GM12878 (cell line): ENCODE data around the gene LRSAM1. TPM values are rescaled to one million over a fixed set of nuclear protein-coding genes. Genes with fewer than 3 reads are reported as not detected.

Experiments
- ATAC-seq: fragments of 200-7000 bp; cut with Tn5 transposase; 3 replicates; pipeline ENCODE4 v1.9.1; 2020; ENCODE audit warnings: mild to moderate bottlenecking, moderate library complexity
- BruUV-seq: library from RNA; stranded (reverse); fragments of 400-500 nt; replicated peaks from 2 replicates; lab custom pipeline; 2021; lab: Mats Ljungman, UMichigan
- CTCF ChIA-PET: fragments of 300-600 bp; sonication (Branson Sonifier 250); formaldehyde crosslinking; extraction: SDS; loops from one replicate; lab custom pipeline; 2021; ENCODE audit warnings: inconsistent platforms; lab: Yijun Ruan, JAX
- POLR2A ChIA-PET: fragments of 350-600 bp; formaldehyde crosslinking; extraction: SDS; loops from one replicate; lab custom pipeline; 2021; ENCODE audit warnings: inconsistent platforms; lab: Charles Lee
- RAD21 ChIA-PET: fragments of 300-600 bp; sonication (Branson Sonifier 250); formaldehyde crosslinking; loops from one replicate; lab custom pipeline; 2023; ENCODE audit warnings: antibody characterized with exemption; ENCODE audit not compliant: unreplicated experiment; lab: Charles Lee
- SMC1A ChIA-PET: fragments of 300-600 bp; sonication (Branson Sonifier 250); formaldehyde crosslinking; loops from one replicate; lab custom pipeline; 2023; ENCODE audit not compliant: unreplicated experiment, uncharacterized antibody; lab: Charles Lee
- DNase-seq: peaks from one replicate; pipeline ENCODE4 v3.0.0-alpha.2; 2011; ENCODE audit warnings: low read depth, low spot score
- FAIRE-seq: peaks from 3 replicates; lab custom pipeline; 2011; peaks lifted over from hg19 to GRCh38; lab: Jason Lieb, UNC
- H2AFZ ChIP-seq: 2 replicates; pipeline ENCODE4 v1.6.0; 2011; ENCODE audit warnings: low read depth, low read length, control low read depth; ENCODE audit not compliant: control insufficient read depth
- H3K27ac ChIP-seq: 2 replicates; pipeline ENCODE4 v1.5.1; 2011; ENCODE audit warnings: control low read depth; ENCODE audit not compliant: control insufficient read depth, insufficient read depth
- H3K27me3 ChIP-seq, 2 experiments: replicated peaks in 1 of 2; 2 replicates each; pipeline versions ENCODE4 v1.6.0 to v1.6.1; 2011; ENCODE audit warnings: low read length in 1 of 2; ENCODE audit not compliant: control insufficient read depth in 2 of 2, insufficient read depth in 2 of 2
- H3K36me3 ChIP-seq, 2 experiments: 2 replicates each; pipeline ENCODE4 v1.5.1; 2011; ENCODE audit warnings: low read length in 1 of 2; ENCODE audit not compliant: control insufficient read depth in 2 of 2, insufficient read depth in 2 of 2
- H3K4me1 ChIP-seq: 2 replicates; pipeline ENCODE4 v1.6.1; 2011; ENCODE audit warnings: mild to moderate bottlenecking, low read length, moderate library complexity, mixed read lengths; ENCODE audit not compliant: control insufficient read depth, insufficient read depth
- H3K4me2 ChIP-seq: 2 replicates; pipeline ENCODE4 v1.6.0; 2011; ENCODE audit warnings: control low read depth; ENCODE audit not compliant: control insufficient read depth, insufficient read depth
- H3K4me3 ChIP-seq: fragments of 200-600 bp; sonication (generic); 2 replicates; pipeline ENCODE4 v1.5.1; 2016
- H3K79me2 ChIP-seq: 2 replicates; pipeline ENCODE4 v1.6.0; 2011; ENCODE audit warnings: low read length; ENCODE audit not compliant: control insufficient read depth, insufficient read depth
- H3K9ac ChIP-seq: 2 replicates; pipeline ENCODE4 v1.8.0; 2011; ENCODE audit warnings: low read length, control low read depth, mixed read lengths; ENCODE audit not compliant: control insufficient read depth, insufficient read depth
- H3K9me3 ChIP-seq: replicated peaks from 3 replicates; pipeline ENCODE4 v1.5.1; 2011; ENCODE audit warnings: mild to moderate bottlenecking, low read length; ENCODE audit not compliant: control insufficient read depth, insufficient read depth
- H4K20me1 ChIP-seq: 2 replicates; pipeline ENCODE4 v1.6.0; 2011; ENCODE audit not compliant: control insufficient read depth, insufficient read depth
- ATF7 ChIP-seq: fragments of 450-650 bp; IDR thresholded peaks from 2 replicates; pipeline ENCODE4 v1.6.1; 2016; ENCODE audit warnings: low read depth, mild to moderate bottlenecking
- BRCA1 ChIP-seq: IDR thresholded peaks from 2 replicates; pipeline ENCODE4 v1.6.1; 2011; ENCODE audit warnings: low read depth, low read length, improper control_type of control experiment
- CBX3 ChIP-seq: fragments of 200-600 bp; sonication (generic); IDR thresholded peaks from 2 replicates; pipeline ENCODE4 v1.6.1; 2016; ENCODE audit warnings: low read depth, borderline replicate concordance
- HCFC1 ChIP-seq: fragments of 150-350 bp; IDR thresholded peaks from 2 replicates; pipeline ENCODE4 v1.6.1; 2014; ENCODE audit warnings: low read length
- IKZF1 ChIP-seq: fragments of 450-650 bp; conservative IDR thresholded peaks from 2 replicates; pipeline ENCODE4 v1.6.1; 2017; ENCODE audit warnings: antibody characterized with exemption, mild to moderate bottlenecking
- MEF2A ChIP-seq: IDR thresholded peaks from 2 replicates; pipeline ENCODE4 v1.6.1; 2011; ENCODE audit warnings: low read depth, mild to moderate bottlenecking, low read length, moderate library complexity; ENCODE audit not compliant: insufficient read depth
- MYB ChIP-seq: fragments of 150-350 bp; IDR thresholded peaks from 2 replicates; pipeline ENCODE4 v1.6.1; 2014; ENCODE audit warnings: mild to moderate bottlenecking, low read depth, low read length, borderline replicate concordance
- RELA ChIP-seq: fragments of 450-650 bp; IDR thresholded peaks from 2 replicates; pipeline ENCODE4 v1.8.0; 2014; ENCODE audit warnings: borderline replicate concordance; ENCODE audit not compliant: partially characterized antibody
- SIN3A ChIP-seq: IDR thresholded peaks from 2 replicates; pipeline ENCODE4 v1.6.1; 2012; ENCODE audit warnings: low read depth, low read length, improper control_type of control experiment
- ZNF207 ChIP-seq: fragments of 450-650 bp; IDR thresholded peaks from 2 replicates; pipeline ENCODE4 v1.6.1; 2014; ENCODE audit warnings: antibody characterized with exemption, mild to moderate bottlenecking, borderline replicate concordance
- ZNF622 ChIP-seq: fragments of 450-650 bp; IDR thresholded peaks from 2 replicates; pipeline ENCODE4 v1.6.1; 2017; ENCODE audit warnings: mild to moderate bottlenecking, inconsistent platforms
- WGBS: methylation state at CpG from one replicate; pipeline ENCODE4 v1.1.6; 2016; ENCODE audit warnings: low lambda C conversion rate; ENCODE audit not compliant: insufficient replicate concordance, insufficient coverage; ENCODE audit errors: missing lambda C conversion rate; 5-methylcytosine and 5-hydroxymethylcytosine counted together
- in situ Hi-C: fragments of 300-500 bp; cut with MboI; formaldehyde crosslinking; loops from 9 replicates; pipeline ENCODE4 v1.14.3; 2018; ENCODE audit warnings: mixed read lengths
- intact Hi-C: fragments of 100-400 bp; cut with micrococcal nuclease; formaldehyde crosslinking; loops from one replicate; pipeline ENCODE4 v1.14.2; 2022; ENCODE audit not compliant: unreplicated experiment
- polyA plus RNA-seq, 11 experiments: library from polyadenylated mRNA; depleted of rRNA in 4 of 11; unstranded in 6 of 11; stranded (reverse) in 5 of 11; fragments of >200 nt; fragmentation: Nextera tagmentation in 4 of 11; fragmentation: Illumina TruSeq in 1 of 11; extraction: Ambion mirVana in 4 of 11; extraction: Trizol in 1 of 11; gene quantifications; 1 replicate in 1 of 11; 2 replicates in 10 of 11; pipeline versions ENCODE4 v1.2.1 to v1.2.3, GENCODE V29; 2011 to 2016; ENCODE audit warnings: inconsistent platforms in 2 of 11, missing spikeins in 2 of 11, low read depth in 1 of 11
- total RNA-seq, 4 experiments: library from RNA; depleted of rRNA in 3 of 4; stranded (reverse); fragments of >200 nt in 3 of 4; fragmentation: Illumina TruSeq in 1 of 4; extraction: Trizol in 1 of 4; gene quantifications; 2 replicates each; pipeline versions ENCODE4 v1.2.1 to v1.2.3, GENCODE V29; 2013 to 2021
- TF ChIP-seq, protein P1 (sequence below): IDR thresholded peaks from 2 replicates; pipeline ENCODE4 v1.6.1; 2011; ENCODE audit warnings: low read depth, mild to moderate bottlenecking, low read length, moderate library complexity, borderline replicate concordance; ENCODE audit errors: extremely low read depth
- TF ChIP-seq, protein P2 (sequence below): fragments of 450-650 bp; IDR thresholded peaks from 2 replicates; pipeline ENCODE4 v1.6.1; 2017; ENCODE audit warnings: borderline replicate concordance
- TF ChIP-seq, protein P3 (sequence below): IDR thresholded peaks from 2 replicates; pipeline ENCODE4 v1.6.1; 2011; ENCODE audit warnings: low read depth, low read length, improper control_type of control experiment, borderline replicate concordance

The LRSAM1 gene
- total and polyA plus RNA-seq, 10 of the 15 experiments (the other 5 are each of a cell fraction or from before 2014, with no cell fraction given): 0.14 to 23.4 (median 11.7) TPM

DNA sequence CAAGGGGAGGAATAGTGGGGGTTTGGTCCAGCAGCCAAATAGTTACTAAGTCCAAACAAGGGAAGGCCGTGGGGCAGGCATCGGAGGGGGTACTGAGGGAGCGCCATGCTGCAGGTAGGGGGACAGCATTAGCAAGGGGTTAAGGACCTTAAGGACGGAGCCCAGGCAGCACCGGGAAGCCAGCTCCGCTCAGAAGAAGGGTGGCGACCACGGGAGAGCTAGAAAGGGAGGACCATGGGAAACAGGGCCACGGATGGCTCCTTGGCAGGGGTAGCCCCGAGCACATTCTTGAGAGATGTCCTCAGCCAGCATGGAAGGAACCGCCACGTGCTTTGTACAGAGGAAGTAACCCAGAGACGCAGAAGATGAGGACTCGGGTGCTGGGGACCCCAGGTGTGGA is 84.5 kb downstream of the LRSAM1 start:
- Histone ChIP-seq H3K36me3 (no peaks in the 10 kb centered on the region), H2AFZ (no peak overlapping the region), H3K9me3 (no peaks in the 10 kb centered on the region), H3K4me1 (no peaks in the 10 kb centered on the region), H4K20me1 (no peaks in the 10 kb centered on the region), H3K9ac (no peak overlapping the region), H3K27me3 (no peaks in the 10 kb centered on the region), H3K4me3 (no peak overlapping the region), H3K79me2 (no peaks in the 10 kb centered on the region), H3K4me2 (no peak overlapping the region), H3K27ac (no peak overlapping the region)
- ChIA-PET POLR2A (no interaction called here), RAD21 (interaction anchor here (0.6 kb wide), 1 partner anchor 49 kb away, joined by 4 read pairs; no protein-coding TSS in a partner anchor), CTCF (interaction anchor here (2.4 kb wide), 1 partner anchor 31 kb away, joined by 6 read pairs; no protein-coding TSS in a partner anchor), SMC1A (interaction anchor here (0.6 to 1.7 kb wide), 2 partner anchors 10 to 68 kb away, joined by 3 to 4 read pairs; no protein-coding TSS in a partner anchor)
- DNase-seq: no peak
- intact Hi-C loops: no loop called here
- 42% methylated on average over 14 of the region's 14 CpGs for whole genome bisulfite sequencing
- no TSS peak for BruUV-seq
- no peak for ATAC-seq
- TF ChIP-seq ZNF622: no peak
- TF ChIP-seq RELA: no peak
- TF ChIP-seq BRCA1: no peak
- TF ChIP-seq HCFC1: no peak
- TF ChIP-seq, protein P1, sequence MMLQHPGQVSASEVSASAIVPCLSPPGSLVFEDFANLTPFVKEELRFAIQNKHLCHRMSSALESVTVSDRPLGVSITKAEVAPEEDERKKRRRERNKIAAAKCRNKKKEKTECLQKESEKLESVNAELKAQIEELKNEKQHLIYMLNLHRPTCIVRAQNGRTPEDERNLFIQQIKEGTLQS: no peak
- TF ChIP-seq, protein P2, sequence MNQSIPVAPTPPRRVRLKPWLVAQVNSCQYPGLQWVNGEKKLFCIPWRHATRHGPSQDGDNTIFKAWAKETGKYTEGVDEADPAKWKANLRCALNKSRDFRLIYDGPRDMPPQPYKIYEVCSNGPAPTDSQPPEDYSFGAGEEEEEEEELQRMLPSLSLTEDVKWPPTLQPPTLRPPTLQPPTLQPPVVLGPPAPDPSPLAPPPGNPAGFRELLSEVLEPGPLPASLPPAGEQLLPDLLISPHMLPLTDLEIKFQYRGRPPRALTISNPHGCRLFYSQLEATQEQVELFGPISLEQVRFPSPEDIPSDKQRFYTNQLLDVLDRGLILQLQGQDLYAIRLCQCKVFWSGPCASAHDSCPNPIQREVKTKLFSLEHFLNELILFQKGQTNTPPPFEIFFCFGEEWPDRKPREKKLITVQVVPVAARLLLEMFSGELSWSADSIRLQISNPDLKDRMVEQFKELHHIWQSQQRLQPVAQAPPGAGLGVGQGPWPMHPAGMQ: no peak
- TF ChIP-seq IKZF1: no peak
- TF ChIP-seq, protein P3, sequence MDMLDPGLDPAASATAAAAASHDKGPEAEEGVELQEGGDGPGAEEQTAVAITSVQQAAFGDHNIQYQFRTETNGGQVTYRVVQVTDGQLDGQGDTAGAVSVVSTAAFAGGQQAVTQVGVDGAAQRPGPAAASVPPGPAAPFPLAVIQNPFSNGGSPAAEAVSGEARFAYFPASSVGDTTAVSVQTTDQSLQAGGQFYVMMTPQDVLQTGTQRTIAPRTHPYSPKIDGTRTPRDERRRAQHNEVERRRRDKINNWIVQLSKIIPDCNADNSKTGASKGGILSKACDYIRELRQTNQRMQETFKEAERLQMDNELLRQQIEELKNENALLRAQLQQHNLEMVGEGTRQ: no peak
- TF ChIP-seq CBX3: no peak
- TF ChIP-seq MYB: no peak
- TF ChIP-seq SIN3A: no peak
- no peak for TF ChIP-seq ZNF207
- no peak for TF ChIP-seq MEF2A
- TF ChIP-seq ATF7: no peak
- in situ Hi-C loops: no loop called here
- no peak for FAIRE-seq
